ENCODE data around the gene ATP8A2.

- no peak for TF ChIP-seq CTCF (IDR thresholded peaks at IDR 0.05)
- TF ChIP-seq POLR2AphosphoS5 (IDR thresholded peaks at IDR 0.05), result no peak
These were observed 458 bp upstream of the ATP8A2 start for GRCh38 chr13:25371158-25371874.
